Transverse colon (tissue), 4 donors: ENCODE measurements around the gene ENPP7.

Experiments used
- POLR2AphosphoS5 ChIP-seq, 3 donors: sonication (generic); formaldehyde crosslinking; IDR thresholded peaks; one replicate each; pipeline ENCODE4 v1.6.1; 2016; ENCODE audit warnings: antibody characterized with exemption in 3 of 3
- TF ChIP-seq, protein P1 (sequence below), 5 experiments: fragments of 200-600 bp in 3 of 5; fragments of 450-650 bp in 2 of 5; sonication (generic) in 3 of 5; IDR thresholded peaks; 1 replicate in 2 of 5; 2 replicates in 3 of 5; pipeline ENCODE4 v1.5.1; 2016 to 2017; ENCODE audit warnings: antibody characterized with exemption in 5 of 5, inconsistent platforms in 3 of 5, mild to moderate bottlenecking in 2 of 5, moderate library complexity in 1 of 5

DNA sequence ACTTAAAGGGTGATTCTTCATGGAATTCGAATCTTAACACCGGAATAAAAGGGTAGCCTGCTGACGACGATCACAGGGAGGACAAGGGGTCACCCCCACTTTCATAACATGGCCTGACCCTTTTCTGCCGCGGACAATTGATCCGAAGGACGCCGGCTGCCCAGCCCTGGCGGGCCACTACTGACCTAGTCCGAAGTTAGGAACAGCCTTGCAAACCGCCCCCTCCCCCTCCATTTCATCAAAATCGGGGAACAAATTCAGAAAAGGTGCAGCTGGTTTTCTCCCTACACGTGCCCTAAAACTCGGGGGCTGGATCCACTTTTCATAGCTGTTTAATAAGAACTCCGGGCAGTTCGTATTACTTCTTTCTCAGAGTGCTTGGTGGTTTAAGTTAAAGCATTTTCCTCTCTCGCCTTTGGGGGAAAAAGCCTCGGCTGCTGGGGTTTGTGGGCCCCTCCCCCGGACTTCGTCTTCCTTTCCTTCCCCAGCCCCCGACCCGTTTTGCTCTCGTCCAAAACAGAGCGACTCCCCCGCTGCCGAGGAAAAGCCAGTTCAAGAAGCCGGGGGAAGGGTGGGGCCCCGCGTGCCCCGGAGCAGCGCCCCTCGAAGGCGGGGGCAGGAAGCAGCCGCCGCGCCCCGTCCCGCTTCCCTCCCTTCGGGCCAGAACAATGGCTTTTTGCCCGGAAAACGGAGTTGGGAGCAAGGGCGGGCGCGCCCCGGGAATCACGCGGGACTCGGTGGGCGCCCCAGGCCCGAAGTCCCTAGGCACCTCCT lies 46.6 kb downstream of the ENPP7 start:
- TF ChIP-seq POLR2AphosphoS5 (IDR thresholded peaks at IDR 0.05), result no peak
- TF ChIP-seq, protein P1, sequence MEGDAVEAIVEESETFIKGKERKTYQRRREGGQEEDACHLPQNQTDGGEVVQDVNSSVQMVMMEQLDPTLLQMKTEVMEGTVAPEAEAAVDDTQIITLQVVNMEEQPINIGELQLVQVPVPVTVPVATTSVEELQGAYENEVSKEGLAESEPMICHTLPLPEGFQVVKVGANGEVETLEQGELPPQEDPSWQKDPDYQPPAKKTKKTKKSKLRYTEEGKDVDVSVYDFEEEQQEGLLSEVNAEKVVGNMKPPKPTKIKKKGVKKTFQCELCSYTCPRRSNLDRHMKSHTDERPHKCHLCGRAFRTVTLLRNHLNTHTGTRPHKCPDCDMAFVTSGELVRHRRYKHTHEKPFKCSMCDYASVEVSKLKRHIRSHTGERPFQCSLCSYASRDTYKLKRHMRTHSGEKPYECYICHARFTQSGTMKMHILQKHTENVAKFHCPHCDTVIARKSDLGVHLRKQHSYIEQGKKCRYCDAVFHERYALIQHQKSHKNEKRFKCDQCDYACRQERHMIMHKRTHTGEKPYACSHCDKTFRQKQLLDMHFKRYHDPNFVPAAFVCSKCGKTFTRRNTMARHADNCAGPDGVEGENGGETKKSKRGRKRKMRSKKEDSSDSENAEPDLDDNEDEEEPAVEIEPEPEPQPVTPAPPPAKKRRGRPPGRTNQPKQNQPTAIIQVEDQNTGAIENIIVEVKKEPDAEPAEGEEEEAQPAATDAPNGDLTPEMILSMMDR (IDR thresholded peaks at IDR 0.05), result peak in 1 of 5 experiments; percentile 6
